Tibial nerve (tissue), 4 donors: ENCODE results near the gene CRACR2A. TPM values are rescaled to one million over a fixed set of nuclear protein-coding genes. Genes with fewer than 3 reads are reported as not detected.

Source experiments
- DNase-seq, 2 donors: peaks; one replicate each; pipeline ENCODE4 v3.0.0-alpha.2; 2019; ENCODE audit warnings: low spot score in 2 of 2
- H3K27ac ChIP-seq, 4 donors: fragments of 200-600 bp; sonication (generic) in 3 of 4; one replicate each; pipeline ENCODE4 v1.5.1; 2017 to 2019; ENCODE audit warnings: mild to moderate bottlenecking in 1 of 4
- H3K27me3 ChIP-seq, 2 donors: fragments of 200-600 bp; sonication (generic) in 1 of 2; one replicate each; pipeline versions ENCODE4 v1.5.1 to v1.6.0; 2017 to 2019
- H3K36me3 ChIP-seq, 3 donors: fragments of 200-600 bp; sonication (generic); one replicate each; pipeline ENCODE4 v1.5.1; 2018 to 2019
- H3K4me1 ChIP-seq, 4 donors: fragments of 200-600 bp; sonication (generic) in 3 of 4; one replicate each; pipeline ENCODE4 v1.5.1; 2017 to 2019
- H3K4me3 ChIP-seq, 4 donors: fragments of 200-600 bp; sonication (generic) in 3 of 4; one replicate each; pipeline ENCODE4 v1.5.1; 2017 to 2019; ENCODE audit warnings: mild to moderate bottlenecking in 1 of 4, moderate library complexity in 1 of 4
- H3K9me3 ChIP-seq, 4 donors: fragments of 200-600 bp; sonication (generic) in 3 of 4; one replicate each; pipeline ENCODE4 v1.5.1; 2017 to 2019
- EP300 ChIP-seq, 2 donors: sonication (generic); formaldehyde crosslinking; IDR thresholded peaks; one replicate each; pipeline ENCODE4 v1.6.1; 2017; ENCODE audit warnings: antibody characterized with exemption in 2 of 2, mild to moderate bottlenecking in 1 of 2
- POLR2A ChIP-seq, 2 donors: fragments of 450-650 bp; IDR thresholded peaks; one replicate each; pipeline ENCODE4 v1.6.1; 2017; ENCODE audit warnings: antibody characterized with exemption in 2 of 2, mild to moderate bottlenecking in 2 of 2, moderate library complexity in 2 of 2
- WGBS, 2 donors: methylation state at CpG; one replicate each; pipeline ENCODE4 v1.1.5; 2018; 5-methylcytosine and 5-hydroxymethylcytosine counted together
- total RNA-seq, 4 donors: library from RNA; depleted of rRNA; stranded (reverse); fragments of >200 nt; gene quantifications; one replicate each; pipeline ENCODE4 v1.1.0, GENCODE V29; 2016
- TF ChIP-seq, protein P1 (sequence below), 5 experiments: fragments of 200-600 bp in 3 of 5; fragments of 450-650 bp in 2 of 5; sonication (generic) in 3 of 5; IDR thresholded peaks; one replicate each; pipeline ENCODE4 v1.5.1; 2016 to 2019; ENCODE audit warnings: antibody characterized with exemption in 5 of 5, mild to moderate bottlenecking in 3 of 5, moderate library complexity in 2 of 5

CRACR2A gene
- total RNA-seq, 4 donors from 2014 or later, result 2.6 to 6.3 (median 4.2) TPM

- no peaks in the 10 kb centered on the region for H3K4me1 ChIP-seq
- no peaks in the 10 kb centered on the region for H3K27me3 ChIP-seq
- 89 to 91% methylated on average over 7 to 9 of the region's 9 CpGs for WGBS, 2 donors
- H3K27ac ChIP-seq, result no peak overlapping the region
- TF ChIP-seq EP300 (IDR thresholded peaks at IDR 0.05), result no peak
- no peak for TF ChIP-seq POLR2A (IDR thresholded peaks at IDR 0.05)
- TF ChIP-seq, protein P1, sequence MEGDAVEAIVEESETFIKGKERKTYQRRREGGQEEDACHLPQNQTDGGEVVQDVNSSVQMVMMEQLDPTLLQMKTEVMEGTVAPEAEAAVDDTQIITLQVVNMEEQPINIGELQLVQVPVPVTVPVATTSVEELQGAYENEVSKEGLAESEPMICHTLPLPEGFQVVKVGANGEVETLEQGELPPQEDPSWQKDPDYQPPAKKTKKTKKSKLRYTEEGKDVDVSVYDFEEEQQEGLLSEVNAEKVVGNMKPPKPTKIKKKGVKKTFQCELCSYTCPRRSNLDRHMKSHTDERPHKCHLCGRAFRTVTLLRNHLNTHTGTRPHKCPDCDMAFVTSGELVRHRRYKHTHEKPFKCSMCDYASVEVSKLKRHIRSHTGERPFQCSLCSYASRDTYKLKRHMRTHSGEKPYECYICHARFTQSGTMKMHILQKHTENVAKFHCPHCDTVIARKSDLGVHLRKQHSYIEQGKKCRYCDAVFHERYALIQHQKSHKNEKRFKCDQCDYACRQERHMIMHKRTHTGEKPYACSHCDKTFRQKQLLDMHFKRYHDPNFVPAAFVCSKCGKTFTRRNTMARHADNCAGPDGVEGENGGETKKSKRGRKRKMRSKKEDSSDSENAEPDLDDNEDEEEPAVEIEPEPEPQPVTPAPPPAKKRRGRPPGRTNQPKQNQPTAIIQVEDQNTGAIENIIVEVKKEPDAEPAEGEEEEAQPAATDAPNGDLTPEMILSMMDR (IDR thresholded peaks at IDR 0.05), result no peak
- no peak for DNase-seq
- no peak overlapping the region for H3K4me3 ChIP-seq
- no peaks in the 10 kb centered on the region for H3K9me3 ChIP-seq
- H3K36me3 ChIP-seq, result no peaks in the 10 kb centered on the region
Measured at GRCh38 chr12:3576891-3577290, 176.0 kb downstream of the CRACR2A start.

GRCh38 chr12:3574986-3575385 is 177.9 kb downstream of the CRACR2A start:
- no peaks in the 10 kb centered on the region for H3K36me3 ChIP-seq
- no peaks in the 10 kb centered on the region for H3K4me1 ChIP-seq
- no peak overlapping the region for H3K4me3 ChIP-seq
- 37 to 40% methylated on average over 7 of the region's 7 CpGs for WGBS, 2 donors
- H3K9me3 ChIP-seq, result no peaks in the 10 kb centered on the region
- no peaks in the 10 kb centered on the region for H3K27me3 ChIP-seq
- no peak for DNase-seq
- TF ChIP-seq EP300 (IDR thresholded peaks at IDR 0.05), result no peak
- no peak for TF ChIP-seq POLR2A (IDR thresholded peaks at IDR 0.05)
- H3K27ac ChIP-seq, result no peak overlapping the region

GRCh38 chr12:3572560-3572959 is 180.3 kb downstream of the CRACR2A start:
- Histone ChIP-seq H3K4me1 (no peaks in the 10 kb centered on the region), H3K9me3 (no peaks in the 10 kb centered on the region), H3K4me3 (no peak overlapping the region), H3K36me3 (no peaks in the 10 kb centered on the region), H3K27ac (no peak overlapping the region), H3K27me3 (no peaks in the 10 kb centered on the region)
- DNase-seq, result no peak
- TF ChIP-seq POLR2A (IDR thresholded peaks at IDR 0.05), result no peak
- TF ChIP-seq, protein P1 (IDR thresholded peaks at IDR 0.05), result no peak
- no peak for TF ChIP-seq EP300 (IDR thresholded peaks at IDR 0.05)

DNA sequence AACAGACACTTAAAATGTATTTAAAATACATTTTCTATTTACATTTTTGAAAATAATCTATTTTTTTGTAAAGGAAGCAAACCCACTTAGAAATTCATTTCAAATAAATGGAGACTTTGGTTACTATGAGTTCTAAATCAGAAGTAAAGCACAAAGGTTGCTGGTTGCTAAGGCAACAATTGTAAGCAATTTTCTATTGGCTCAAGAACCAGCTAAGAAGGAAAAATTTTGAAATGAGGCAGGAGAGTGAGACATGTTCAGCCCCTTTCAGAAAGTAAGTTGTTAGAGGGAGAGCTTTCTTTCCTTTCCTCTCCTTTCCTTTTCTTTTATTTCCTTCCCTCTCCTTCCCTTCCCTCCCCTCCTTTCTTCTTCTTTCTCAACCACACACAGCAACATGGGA is 181.2 kb downstream of the CRACR2A start:
- Histone ChIP-seq H3K4me3 (no peak overlapping the region), H3K27ac (no peak overlapping the region), H3K36me3 (no peaks in the 10 kb centered on the region), H3K4me1 (no peaks in the 10 kb centered on the region), H3K27me3 (no peaks in the 10 kb centered on the region), H3K9me3 (no peaks in the 10 kb centered on the region)
- TF ChIP-seq EP300 (IDR thresholded peaks at IDR 0.05), result no peak
- TF ChIP-seq, protein P1 (IDR thresholded peaks at IDR 0.05), result no peak
- TF ChIP-seq POLR2A (IDR thresholded peaks at IDR 0.05), result no peak
- DNase-seq, result no peak

- Histone ChIP-seq H3K27me3 (no peaks in the 10 kb centered on the region), H3K27ac (no peak overlapping the region), H3K9me3 (no peaks in the 10 kb centered on the region), H3K36me3 (no peaks in the 10 kb centered on the region), H3K4me3 (no peak overlapping the region), H3K4me1 (no peaks in the 10 kb centered on the region)
- TF ChIP-seq POLR2A (IDR thresholded peaks at IDR 0.05), result no peak
- no peak for TF ChIP-seq EP300 (IDR thresholded peaks at IDR 0.05)
- TF ChIP-seq, protein P1 (IDR thresholded peaks at IDR 0.05), result no peak
- no peak for DNase-seq
- 23 to 50% methylated on average over 1 of the region's 1 CpG for WGBS, 2 donors
Measured at GRCh38 chr12:3571323-3571722, 181.6 kb downstream of the CRACR2A start.

DNA sequence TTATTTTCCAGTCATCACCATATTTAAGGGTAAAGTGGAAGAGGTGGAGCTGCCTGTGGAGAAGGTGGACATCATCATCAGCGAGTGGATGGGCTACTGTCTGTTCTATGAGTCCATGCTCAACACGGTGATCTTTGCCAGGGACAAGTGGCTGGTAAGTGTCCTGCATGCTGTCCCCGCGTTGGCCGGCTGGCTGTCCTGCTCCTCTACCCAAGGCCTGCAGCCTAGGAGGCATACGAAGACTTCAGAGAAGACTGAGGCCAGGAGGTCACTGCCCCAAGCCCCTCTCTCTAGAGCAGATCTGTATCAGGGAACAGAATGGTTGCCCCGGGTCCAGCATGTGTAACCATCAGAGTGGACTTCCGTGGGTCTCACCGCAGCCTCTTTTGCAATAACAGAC is 184.2 kb downstream of the CRACR2A start:
- H3K9me3 ChIP-seq, result no peaks in the 10 kb centered on the region
- DNase-seq, result no peak
- no peak for TF ChIP-seq POLR2A (IDR thresholded peaks at IDR 0.05)
- no peak for TF ChIP-seq EP300 (IDR thresholded peaks at IDR 0.05)
- TF ChIP-seq, protein P1 (IDR thresholded peaks at IDR 0.05), result no peak
- no peaks in the 10 kb centered on the region for H3K36me3 ChIP-seq
- H3K27ac ChIP-seq, result no peak overlapping the region
- no peak overlapping the region for H3K4me3 ChIP-seq
- WGBS, 2 donors, result 87 to 91% methylated on average over 2 to 9 of the region's 9 CpGs
- H3K4me1 ChIP-seq, result no peaks in the 10 kb centered on the region
- no peaks in the 10 kb centered on the region for H3K27me3 ChIP-seq
